CD4-positive, CD25-positive, alpha-beta regulatory T cell (primary cell): ENCODE results near the gene WDR74. TPM values are rescaled to one million over a fixed set of nuclear protein-coding genes. Genes with fewer than 3 reads are reported as not detected.

Experiments
- ATAC-seq, 2 donors: fragments of 150-1000 bp; cut with Tn5 transposase; one replicate each; pipeline ENCODE4 v1.10.0; 2021; ENCODE audit warnings: low read depth in 2 of 2, moderate number of reproducible peaks in 2 of 2, moderate library complexity in 1 of 2
- DNase-seq, 3 donors: peaks; one replicate each; pipeline versions ENCODE4 v3.0.0 to v3.0.0-alpha.2; 2012 to 2022; ENCODE audit warnings: mixed read lengths in 1 of 3
- H3K27ac ChIP-seq: one replicate; pipeline ENCODE4 v1.7.0; 2013; ENCODE audit warnings: mild to moderate bottlenecking, low read length; ENCODE audit not compliant: insufficient read depth, poor library complexity, severe bottlenecking
- H3K27me3 ChIP-seq: one replicate; pipeline ENCODE4 v1.7.0; 2013; ENCODE audit warnings: low read length; ENCODE audit not compliant: control insufficient read depth, insufficient read depth
- H3K36me3 ChIP-seq: one replicate; pipeline ENCODE4 v1.7.0; 2013; ENCODE audit warnings: mild to moderate bottlenecking, low read length, moderate library complexity; ENCODE audit not compliant: control insufficient read depth, insufficient read depth
- H3K4me1 ChIP-seq: 2 replicates; pipeline ENCODE4 v1.7.0; 2013; ENCODE audit warnings: mild to moderate bottlenecking, low read length; ENCODE audit not compliant: insufficient read depth, control insufficient read depth, poor library complexity, severe bottlenecking
- H3K4me3 ChIP-seq: one replicate; pipeline ENCODE4 v1.7.0; 2013; ENCODE audit warnings: low read depth, mild to moderate bottlenecking, low read length, moderate library complexity
- H3K9me3 ChIP-seq, 2 experiments: 1 replicate in 1 of 2; 2 replicates in 1 of 2; pipeline ENCODE4 v1.7.0; 2013; ENCODE audit warnings: low read length in 2 of 2, mild to moderate bottlenecking in 1 of 2, moderate library complexity in 1 of 2; ENCODE audit not compliant: control insufficient read depth in 2 of 2
- H3K27ac Mint-ChIP-seq, 3 donors: one replicate each; pipeline ENCODE4 v1.8.0; 2020 to 2022; ENCODE audit warnings: mild to moderate bottlenecking in 3 of 3, mixed read lengths in 3 of 3, moderate library complexity in 2 of 3
- H3K27me3 Mint-ChIP-seq: one replicate; pipeline ENCODE4 v1.8.0; 2022; ENCODE audit warnings: mild to moderate bottlenecking, mixed read lengths
- H3K36me3 Mint-ChIP-seq: one replicate; pipeline ENCODE4 v1.8.0; 2020; ENCODE audit warnings: mixed read lengths
- H3K4me1 Mint-ChIP-seq, 4 donors: one replicate each; pipeline ENCODE4 v1.8.0; 2020 to 2022; ENCODE audit warnings: mixed read lengths in 4 of 4, mild to moderate bottlenecking in 1 of 4
- H3K4me3 Mint-ChIP-seq, 4 donors: one replicate each; pipeline ENCODE4 v1.8.0; 2020 to 2022; ENCODE audit warnings: mild to moderate bottlenecking in 4 of 4, mixed read lengths in 4 of 4, moderate library complexity in 3 of 4
- H3K9me3 Mint-ChIP-seq, 7 donors: one replicate each; pipeline ENCODE4 v1.8.0; 2020 to 2022; ENCODE audit warnings: mixed read lengths in 7 of 7, mild to moderate bottlenecking in 3 of 7, moderate library complexity in 2 of 7
- polyA plus RNA-seq, 4 donors: library from polyadenylated mRNA; unstranded; fragments of 300-500 nt; fragmentation: Illumina TruSeq; gene quantifications; one replicate each; pipeline ENCODE4 v1.2.3, GENCODE V29; 2021
- total RNA-seq: library from RNA; stranded (reverse); gene quantifications from one replicate; pipeline ENCODE4 v1.2.3, GENCODE V29; 2022

The WDR74 gene
- total and polyA plus RNA-seq, 5 donors from 2014 or later: 41.6 to 201 (median 49.9) TPM

DNA sequence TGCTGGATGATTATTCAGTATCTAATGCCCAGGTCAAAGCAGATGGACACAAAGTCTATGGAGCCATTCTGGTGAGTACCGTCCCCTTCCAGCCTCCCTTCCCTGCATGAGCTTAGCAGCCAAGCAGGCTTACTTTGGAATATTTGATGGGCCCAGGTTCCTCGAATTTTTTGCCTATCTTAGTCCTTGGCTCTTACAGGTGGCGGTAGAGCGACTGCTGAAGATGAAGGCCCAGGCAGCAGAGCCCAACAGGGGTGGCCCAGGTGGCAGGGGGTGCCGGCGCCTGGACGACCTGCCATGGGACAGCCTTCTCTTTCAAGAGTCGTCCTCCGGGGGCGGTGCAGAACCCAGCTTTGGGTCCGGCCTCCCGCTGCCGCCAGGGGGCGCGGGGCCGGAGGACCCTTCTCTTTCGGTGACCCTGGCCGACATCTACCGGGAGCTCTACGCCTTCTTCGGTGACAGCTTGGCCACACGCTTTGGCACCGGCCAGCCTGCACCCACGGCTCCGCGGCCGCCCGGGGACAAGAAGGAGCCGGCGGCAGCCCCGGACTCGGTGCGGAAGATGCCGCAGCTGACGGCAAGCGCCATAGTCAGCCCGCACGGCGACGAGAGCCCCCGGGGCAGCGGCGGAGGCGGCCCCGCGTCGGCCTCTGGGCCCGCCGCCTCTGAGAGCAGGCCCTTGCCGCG lies 52.9 kb downstream of the WDR74 start:
- Mint-ChIP-seq H3K4me1 (peaks cover 8 to 54% (median 36%) of the 10 kb centered on the region in 4 donors), H3K9me3 (no peaks in the 10 kb centered on the region), H3K36me3 (peaks cover 7% of the 10 kb centered on the region), H3K27me3 (no peaks in the 10 kb centered on the region), H3K27ac (peak overlapping the region; percentile 94 to 98 (median 94)), H3K4me3 (peak overlapping the region; percentile 86 to 95 (median 90))
- Histone ChIP-seq H3K4me3 (peak overlapping the region; percentile 65), H3K4me1 (peaks cover 43% of the 10 kb centered on the region), H3K9me3 (no peaks in the 10 kb centered on the region), H3K36me3 (peaks cover 19% of the 10 kb centered on the region), H3K27me3 (no peaks in the 10 kb centered on the region), H3K27ac (peak overlapping the region; percentile 94)
- DNase-seq (peak; percentile 78 to 88 (median 85)), ATAC-seq (peak; percentile 65 to 73)

Other genes starting within 250 kb of the WDR74 start
- 22.0 TPM for gene TUT1, start 248.1 kb downstream of the WDR74 start, total RNA-seq
- 10 to 100 TPM in 3 of 4 donors, 1 to 10 TPM in 1; 6.5 to 11.9 (median 10.9) TPM for gene TUT1, start 248.1 kb downstream of the WDR74 start, polyA plus RNA-seq
- 172 TPM for gene MTA2, start 237.7 kb downstream of the WDR74 start, total RNA-seq
- gene MTA2, start 237.7 kb downstream of the WDR74 start, polyA plus RNA-seq: 10 to 100 TPM; 30.3 to 38.6 (median 33.9) TPM
- gene EML3, start 226.8 kb downstream of the WDR74 start, total RNA-seq: 165 TPM
- gene EML3, start 226.8 kb downstream of the WDR74 start, polyA plus RNA-seq: 10 to 100 TPM; 16.1 to 23.2 (median 16.4) TPM
- gene ROM1, start 226.3 kb downstream of the WDR74 start, total RNA-seq: 1.9 TPM
- 1 to 10 TPM in 2 of 4 donors, under 1 TPM in 2; 0.41 to 1.3 (median 0.80) TPM for gene ROM1, start 226.3 kb downstream of the WDR74 start, polyA plus RNA-seq
- 57.5 TPM for gene B3GAT3, start 217.6 kb downstream of the WDR74 start, total RNA-seq
- 10 to 100 TPM; 34.3 to 43.1 (median 35.7) TPM for gene B3GAT3, start 217.6 kb downstream of the WDR74 start, polyA plus RNA-seq
- gene GANAB, start 193.0 kb downstream of the WDR74 start, total RNA-seq: 169 TPM
- 100 to 1,000 TPM; 128 to 138 (median 135) TPM for gene GANAB, start 193.0 kb downstream of the WDR74 start, polyA plus RNA-seq
- 11.7 TPM for gene INTS5, start 186.3 kb downstream of the WDR74 start, total RNA-seq
- gene INTS5, start 186.3 kb downstream of the WDR74 start, polyA plus RNA-seq: 10 to 100 TPM; 33.2 to 49.9 (median 39.2) TPM
- 30.5 TPM for gene C11orf98, start 174.4 kb downstream of the WDR74 start, total RNA-seq
- 100 to 1,000 TPM; 118 to 149 (median 137) TPM for gene C11orf98, start 174.4 kb downstream of the WDR74 start, polyA plus RNA-seq
- gene CSKMT, start 174.3 kb downstream of the WDR74 start, total RNA-seq: 12.3 TPM
- gene CSKMT, start 174.3 kb downstream of the WDR74 start, polyA plus RNA-seq: 1 to 10 TPM; 1.9 to 3.8 (median 2.7) TPM
- gene UQCC3, start 167.9 kb downstream of the WDR74 start, total RNA-seq: 3.5 TPM
- 10 to 100 TPM; 11.0 to 13.9 (median 12.2) TPM for gene UQCC3, start 167.9 kb downstream of the WDR74 start, polyA plus RNA-seq
- 9.9 TPM for gene LBHD1, start 167.3 kb downstream of the WDR74 start, total RNA-seq
- gene LBHD1, start 167.3 kb downstream of the WDR74 start, polyA plus RNA-seq: 1 to 10 TPM; 1.8 to 2.6 (median 2.2) TPM
- 204 TPM for gene UBXN1, start 160.5 kb downstream of the WDR74 start, total RNA-seq
- gene UBXN1, start 160.5 kb downstream of the WDR74 start, polyA plus RNA-seq: 100 to 1,000 TPM; 221 to 252 (median 236) TPM
- not detected for gene LRRN4CL, start 150.1 kb downstream of the WDR74 start, total RNA-seq
- gene LRRN4CL, start 150.1 kb downstream of the WDR74 start, polyA plus RNA-seq: not detected
- gene BSCL2, start 132.2 kb downstream of the WDR74 start, total RNA-seq: 23.9 TPM
- gene BSCL2, start 132.2 kb downstream of the WDR74 start, polyA plus RNA-seq: 10 to 100 TPM; 36.2 to 49.2 (median 42.9) TPM
- gene GNG3, start 131.9 kb downstream of the WDR74 start, total RNA-seq: not detected
- gene GNG3, start 131.9 kb downstream of the WDR74 start, polyA plus RNA-seq: under 1 TPM in 2 of 4 donors, not detected in 2; 0.21 to 0.72 TPM
- gene HNRNPUL2, start 112.1 kb downstream of the WDR74 start, total RNA-seq: 52.8 TPM
- gene HNRNPUL2, start 112.1 kb downstream of the WDR74 start, polyA plus RNA-seq: 1 to 10 TPM in 3 of 4 donors, under 1 TPM in 1; 0.85 to 1.5 (median 1.2) TPM
- 19.4 TPM for gene TTC9C, start 111.1 kb downstream of the WDR74 start, total RNA-seq
- gene TTC9C, start 111.1 kb downstream of the WDR74 start, polyA plus RNA-seq: 10 to 100 TPM; 27.6 to 39.5 (median 31.6) TPM
- 8.5 TPM for gene ZBTB3, start 85.4 kb downstream of the WDR74 start, total RNA-seq
- gene ZBTB3, start 85.4 kb downstream of the WDR74 start, polyA plus RNA-seq: 1 to 10 TPM; 4.8 to 7.2 (median 5.5) TPM
- gene POLR2G, start 78.0 kb downstream of the WDR74 start, total RNA-seq: 74.9 TPM
- 100 to 1,000 TPM; 241 to 286 (median 253) TPM for gene POLR2G, start 78.0 kb downstream of the WDR74 start, polyA plus RNA-seq
- gene TAF6L, start 68.2 kb downstream of the WDR74 start, total RNA-seq: 13.1 TPM
- gene TAF6L, start 68.2 kb downstream of the WDR74 start, polyA plus RNA-seq: 1 to 10 TPM; 5.8 to 9.5 (median 7.5) TPM
- gene TMEM179B, start 52.2 kb downstream of the WDR74 start, total RNA-seq: 26.3 TPM
- gene TMEM179B, start 52.2 kb downstream of the WDR74 start, polyA plus RNA-seq: 100 to 1,000 TPM; 129 to 172 (median 152) TPM
- gene TMEM223, start 47.6 kb downstream of the WDR74 start, total RNA-seq: 9.1 TPM
- gene TMEM223, start 47.6 kb downstream of the WDR74 start, polyA plus RNA-seq: 10 to 100 TPM; 55.2 to 71.9 (median 69.2) TPM
- 309 TPM for gene NXF1, start 34.1 kb downstream of the WDR74 start, total RNA-seq
- 10 to 100 TPM; 47.3 to 70.9 (median 64.2) TPM for gene NXF1, start 34.1 kb downstream of the WDR74 start, polyA plus RNA-seq
- 128 TPM for gene STX5, start 7.5 kb downstream of the WDR74 start, total RNA-seq
- gene STX5, start 7.5 kb downstream of the WDR74 start, polyA plus RNA-seq: 10 to 100 TPM; 28.2 to 39.8 (median 35.4) TPM
- gene TEX54, start 6.7 kb downstream of the WDR74 start, total RNA-seq: not detected
- 1 to 10 TPM in 2 of 4 donors, under 1 TPM in 1, not detected in 1; 0.76 to 2.2 (median 2.1) TPM for gene TEX54, start 6.7 kb downstream of the WDR74 start, polyA plus RNA-seq
- 277 TPM for gene SLC3A2, start 41.3 kb upstream of the WDR74 start, total RNA-seq
- 100 to 1,000 TPM; 158 to 172 (median 168) TPM for gene SLC3A2, start 41.3 kb upstream of the WDR74 start, polyA plus RNA-seq
- gene CHRM1, start 81.8 kb upstream of the WDR74 start, total RNA-seq: not detected
- gene CHRM1, start 81.8 kb upstream of the WDR74 start, polyA plus RNA-seq: not detected
- gene SLC22A6, start 145.4 kb upstream of the WDR74 start, total RNA-seq: not detected
- not detected for gene SLC22A6, start 145.4 kb upstream of the WDR74 start, polyA plus RNA-seq
- gene SLC22A8, start 176.3 kb upstream of the WDR74 start, total RNA-seq: not detected
- gene SLC22A8, start 176.3 kb upstream of the WDR74 start, polyA plus RNA-seq: not detected